ENCODE results near the gene PSMD9.
"Not testable (repeated sequence)": the region's sequence is repeated elsewhere in the genome, so short reads cannot be mapped to it uniquely, and the experiment has no call there.

Gene PSMD9, protein sequence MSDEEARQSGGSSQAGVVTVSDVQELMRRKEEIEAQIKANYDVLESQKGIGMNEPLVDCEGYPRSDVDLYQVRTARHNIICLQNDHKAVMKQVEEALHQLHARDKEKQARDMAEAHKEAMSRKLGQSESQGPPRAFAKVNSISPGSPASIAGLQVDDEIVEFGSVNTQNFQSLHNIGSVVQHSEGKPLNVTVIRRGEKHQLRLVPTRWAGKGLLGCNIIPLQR

GRCh38 chr12:121888478-121889273 lies at the start of gene PSMD9:
Gene PSMD9 (plus strand): TSS chr12:121888790. CDS start chr12:121888857, 67 bp downstream.
- peak; percentile 86 to 99 for DNase-seq

DNA sequence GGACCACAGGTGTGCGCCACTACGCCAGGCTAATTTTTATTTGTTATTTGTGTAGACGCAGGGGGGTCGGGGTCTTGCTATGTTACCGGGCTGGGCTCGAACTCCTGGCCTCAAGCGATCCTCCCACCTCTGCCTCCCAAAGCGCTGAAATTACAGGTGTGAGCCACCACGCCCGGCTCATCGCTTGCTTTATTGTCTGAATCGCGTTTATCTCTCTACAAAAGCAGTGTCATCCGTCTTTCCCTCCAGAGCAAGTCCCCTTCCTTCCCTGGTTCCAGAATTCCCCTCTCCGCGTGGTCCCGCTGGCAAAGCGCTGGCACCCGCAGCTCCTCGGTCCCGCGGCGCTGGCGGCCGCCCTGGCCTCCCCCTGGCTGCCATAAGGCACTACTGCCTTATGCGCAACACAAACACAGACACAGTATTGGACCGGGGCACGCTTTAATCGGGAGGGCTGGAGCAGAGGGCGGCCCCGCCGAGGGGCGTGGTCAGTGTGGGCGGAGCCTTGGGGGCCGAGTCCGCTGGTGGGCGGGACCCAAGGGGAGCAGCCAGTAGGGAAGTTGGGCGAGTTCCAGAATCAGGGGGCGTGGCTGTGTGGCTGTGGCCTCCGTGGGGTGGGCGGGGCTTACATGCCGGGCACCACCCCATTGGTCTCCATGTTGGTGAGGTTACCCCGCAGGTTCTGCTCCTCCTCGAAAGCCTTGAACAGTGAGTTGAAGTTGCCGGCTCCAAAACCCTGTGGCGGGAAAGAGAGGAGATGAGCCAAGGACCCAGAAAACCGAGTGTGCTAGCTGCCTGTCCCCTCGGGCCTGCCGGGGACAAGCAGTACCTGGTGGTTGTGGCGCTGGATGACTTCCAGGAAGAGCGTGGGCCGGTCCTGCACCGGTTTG lies 49.2 kb upstream of the PSMD9 start:
- peak; percentile 90 to 99 for DNase-seq

- DNase-seq, result no peak
These were observed 48.4 kb upstream of the PSMD9 start for GRCh38 chr12:121839993-121840761.

- DNase-seq, result no peak
These were observed 45.2 kb upstream of the PSMD9 start for GRCh38 chr12:121843236-121843982.

- DNase-seq, result no peak
These were observed 42.9 kb upstream of the PSMD9 start for GRCh38 chr12:121845701-121846100.

DNA sequence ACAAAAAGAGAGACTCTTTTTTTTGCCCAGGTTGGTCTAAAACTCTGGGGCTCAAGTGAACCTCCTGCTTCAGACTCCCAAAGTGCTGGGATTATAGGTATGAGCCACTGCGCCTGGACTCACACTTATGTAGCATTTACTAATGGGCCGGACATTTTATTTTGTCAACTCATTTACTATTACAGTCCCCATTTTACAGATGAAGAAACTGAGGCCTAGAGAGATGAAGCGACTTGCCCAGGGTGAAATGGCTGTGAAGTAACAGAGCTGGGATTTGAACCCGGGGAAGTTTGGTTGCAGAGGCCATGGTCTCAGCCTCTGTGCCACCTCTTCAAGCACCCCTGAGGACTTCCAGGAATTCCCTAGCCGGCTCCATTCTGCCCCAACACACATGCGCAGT lies 39.4 kb upstream of the PSMD9 start:
- no peak for DNase-seq

DNA sequence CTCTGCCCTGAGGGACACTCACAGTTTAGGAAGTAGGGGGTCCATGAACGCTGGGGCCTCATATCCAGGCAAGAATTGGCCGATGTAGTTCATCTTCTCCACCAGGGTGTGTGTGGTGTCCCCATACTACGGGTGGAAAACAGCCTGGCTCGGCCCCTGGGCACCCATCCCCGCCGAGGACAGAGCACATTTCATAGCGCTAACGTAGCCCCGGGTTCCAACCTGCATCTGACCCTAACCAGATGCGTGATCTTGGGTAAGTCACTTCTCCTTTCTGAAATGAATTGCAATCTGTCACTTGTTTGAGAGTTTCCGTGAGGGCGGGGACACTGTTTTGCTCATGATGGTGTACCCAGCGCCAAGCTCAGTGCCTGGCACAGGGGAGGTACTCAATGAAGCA lies 38.9 kb upstream of the PSMD9 start:
- no peak for DNase-seq

DNA sequence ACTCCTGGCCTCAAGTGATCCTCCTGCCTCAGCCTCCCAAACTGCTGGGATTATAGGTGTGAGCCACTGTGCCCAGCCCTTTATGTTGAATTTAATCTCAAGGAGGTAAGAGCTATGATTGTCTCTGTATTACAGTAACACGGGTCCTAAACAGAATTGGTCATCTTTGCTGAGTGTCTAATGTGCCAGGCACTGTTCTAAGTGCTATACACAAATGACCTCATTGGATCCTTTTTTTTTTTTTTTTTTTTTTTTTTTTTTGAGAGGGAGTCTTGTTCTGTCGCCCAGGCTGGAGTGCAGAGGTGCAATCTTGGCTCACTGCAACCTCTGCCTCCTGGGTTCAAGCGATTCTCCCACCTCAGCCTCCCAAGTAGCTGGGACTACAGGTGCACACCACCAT lies 36.2 kb upstream of the PSMD9 start:
- DNase-seq, result not testable (repeated sequence)

DNA sequence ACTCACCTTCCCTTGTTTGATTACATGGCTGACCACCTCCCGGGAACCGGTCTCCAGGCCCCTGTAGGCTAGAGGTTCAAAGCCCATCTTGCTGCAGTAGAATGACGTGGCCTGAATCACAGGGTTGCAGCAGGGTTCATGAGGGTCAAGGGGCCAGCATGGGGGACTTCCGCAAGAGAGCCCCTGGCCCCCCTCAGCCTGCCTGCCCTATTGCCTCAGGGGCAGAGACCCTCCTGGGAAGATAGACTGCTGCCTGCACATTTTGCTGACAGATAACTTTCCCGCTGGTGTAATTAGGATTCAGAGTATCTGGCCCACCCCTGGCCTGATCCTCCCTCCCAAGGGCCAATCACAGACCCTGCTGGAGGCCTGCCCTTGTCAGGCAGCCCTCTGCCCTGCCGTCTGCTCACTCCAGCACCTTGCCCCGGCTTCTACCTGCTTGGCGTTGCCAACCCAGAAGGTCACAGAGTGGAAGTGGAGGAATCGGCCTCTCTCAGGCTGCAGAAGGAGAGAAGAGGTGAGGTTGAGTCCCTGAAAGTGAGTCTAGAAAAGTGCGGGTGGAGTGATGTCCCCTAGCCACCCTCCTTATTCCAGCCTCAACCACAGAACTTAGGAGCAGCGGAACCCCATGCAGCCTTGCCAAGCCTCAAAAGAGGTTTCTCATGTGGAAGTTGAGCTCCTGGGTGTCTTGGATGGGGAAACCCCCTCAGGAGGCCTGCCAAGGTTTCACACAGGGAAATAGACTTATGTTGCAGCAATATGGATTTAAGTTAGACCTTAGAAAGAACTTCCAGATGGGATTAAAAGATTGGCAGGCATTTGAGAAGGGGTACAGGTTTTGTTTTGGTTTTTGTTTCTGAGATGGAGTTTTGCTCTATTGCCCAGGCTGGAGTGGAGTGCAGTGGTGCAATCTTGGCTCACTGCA lies 31.0 kb upstream of the PSMD9 start:
- DNase-seq, result no peak

- DNase-seq, result no peak
These were observed 30.3 kb upstream of the PSMD9 start for GRCh38 chr12:121858318-121858661.

- no peak for DNase-seq
These were observed 29.7 kb upstream of the PSMD9 start, which contains the start of gene HPD for GRCh38 chr12:121858662-121859572. Gene HPD (minus strand): TSS chr12:121858859. CDS start chr12:121858823, 36 bp downstream.

DNA sequence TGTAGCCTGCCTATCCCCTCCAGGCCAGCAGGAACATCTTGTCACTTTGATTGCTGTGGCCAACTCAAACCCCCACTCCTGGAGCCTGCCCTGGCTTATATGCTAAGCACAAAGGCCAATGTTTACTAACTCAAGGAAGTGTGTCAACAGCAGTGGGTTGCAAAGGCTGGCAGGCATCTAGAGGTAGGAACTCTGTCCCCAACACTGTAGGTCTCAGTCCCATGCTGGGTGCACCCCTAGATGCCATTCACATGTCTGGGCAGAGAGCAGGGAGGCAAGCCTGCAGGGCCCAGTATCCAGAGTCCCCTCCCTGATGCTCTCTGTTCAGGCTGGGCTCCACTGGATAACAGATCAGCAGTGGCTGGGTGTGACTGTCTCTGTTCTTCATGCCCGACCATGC lies 28.3 kb upstream of the PSMD9 start:
- no peak for DNase-seq

DNA sequence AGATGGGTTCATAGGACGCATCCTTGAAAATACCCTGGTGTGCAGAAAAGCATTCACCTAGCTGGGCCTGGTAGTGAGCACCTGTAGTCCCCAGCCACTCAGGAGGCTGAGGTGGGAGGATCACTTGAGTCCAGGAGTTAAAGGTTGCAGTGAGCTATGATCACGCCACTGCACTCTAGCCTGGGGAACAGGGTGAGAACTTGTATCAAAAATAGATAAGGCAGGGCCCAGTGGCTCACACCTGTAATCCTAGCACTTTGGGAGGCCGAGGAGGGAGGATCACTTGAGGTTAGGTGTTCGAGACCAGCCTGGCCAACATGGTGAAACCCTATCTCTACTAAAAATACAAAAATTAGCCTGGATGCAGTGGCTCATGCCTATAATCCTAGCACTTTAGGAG lies 27.9 kb upstream of the PSMD9 start:
- not testable (repeated sequence) for DNase-seq

DNA sequence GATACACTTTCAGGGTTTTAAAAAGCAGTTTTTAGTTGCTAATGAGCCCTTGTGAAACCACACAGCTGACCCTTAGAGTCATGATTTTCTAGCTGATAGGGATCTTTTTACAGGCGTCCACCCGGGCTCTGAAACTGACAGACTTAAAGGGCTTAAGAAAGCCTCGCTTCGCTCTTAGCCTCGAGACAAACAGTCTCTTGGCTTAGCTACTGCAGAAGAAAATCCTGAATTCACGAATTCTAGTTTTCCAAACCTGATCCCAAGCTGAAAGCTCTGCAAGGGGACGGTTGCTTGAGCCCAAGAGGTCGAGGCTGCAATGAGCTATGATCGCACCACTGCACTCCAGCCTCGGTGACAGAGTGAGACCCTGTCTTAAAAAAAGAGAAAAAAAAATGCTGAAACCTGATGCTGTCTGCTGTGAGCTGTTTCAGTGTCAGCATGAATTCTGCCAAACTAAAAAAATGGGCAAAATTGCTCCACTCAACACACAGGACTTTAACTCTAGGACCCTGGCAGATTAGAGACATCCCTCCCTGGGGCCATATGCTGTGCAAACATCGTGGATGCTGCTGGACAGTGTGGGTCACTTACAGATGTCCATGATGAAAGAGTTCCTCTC lies 26.8 kb upstream of the PSMD9 start:
- no peak for DNase-seq

GRCh38 chr12:121866331-121866730 lies 22.3 kb upstream of the PSMD9 start:
- peak; percentile 29 to 60 for DNase-seq

- DNase-seq, result not testable (repeated sequence)
These were observed 19.4 kb upstream of the PSMD9 start for GRCh38 chr12:121869229-121869628.

GRCh38 chr12:121871467-121871866 lies 17.1 kb upstream of the PSMD9 start:
- DNase-seq, result no peak

GRCh38 chr12:121872546-121873215 lies 15.9 kb upstream of the PSMD9 start:
- DNase-seq, result no peak

DNA sequence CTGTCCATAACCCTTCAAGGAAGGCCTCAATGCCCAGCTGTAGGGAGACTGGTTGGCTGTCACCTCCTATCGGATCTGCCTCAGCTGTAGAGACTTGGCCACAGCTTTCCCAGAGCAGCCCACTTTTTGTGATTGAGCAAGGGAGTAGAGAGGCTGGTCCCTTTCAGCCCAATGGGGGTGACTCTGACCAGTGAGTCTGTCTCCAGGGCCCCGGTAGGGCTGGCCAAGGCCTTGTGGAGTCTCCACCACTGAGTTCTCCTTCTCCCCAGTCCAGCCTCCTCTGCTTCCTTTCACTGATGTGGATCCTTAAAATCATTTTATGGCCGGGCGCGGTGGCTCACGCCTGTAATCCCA lies 15.4 kb upstream of the PSMD9 start:
- DNase-seq, result no peak

All from NCI-H526 (cell line).